ENCODE measurements around the gene RCCD1.
"Not testable (repeated sequence)": the region's sequence is repeated elsewhere in the genome, so short reads cannot be mapped to it uniquely, and the experiment has no call there.

Gene RCCD1

GRCh38 chr15:90915216-90915807, 39.4 kb upstream of the RCCD1 start:
- no peak overlapping the region for H3K4me3 ChIP-seq (ENCODE audit: low read depth, low read length)
- TF ChIP-seq CTCF (IDR thresholded peaks at IDR 0.05; ENCODE audit: low read depth, low read length), result no peak

- no peak overlapping the region for H3K4me3 ChIP-seq (ENCODE audit: low read depth, low read length)
Observed at GRCh38 chr15:90915808-90916440, 38.8 kb upstream of the RCCD1 start.

DNA sequence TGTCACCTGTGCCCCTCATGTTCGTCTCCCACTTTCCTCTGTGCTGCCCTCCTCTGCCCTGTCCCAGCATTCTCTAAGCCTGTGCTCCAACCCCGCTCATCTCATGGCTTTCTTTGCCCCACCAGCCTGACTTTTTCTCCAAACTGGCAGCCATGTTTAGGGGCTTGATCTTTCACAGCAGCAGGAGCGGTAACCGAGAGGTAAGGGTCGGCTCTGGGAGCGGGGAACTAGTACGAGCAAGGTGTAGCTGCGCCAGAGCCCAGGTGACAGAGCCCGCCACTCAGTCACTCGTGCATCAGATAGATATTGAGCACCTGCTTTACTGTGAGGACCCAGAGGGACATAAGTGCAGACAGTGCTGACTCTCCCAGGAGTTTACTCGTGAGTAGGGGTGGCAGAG, 38.2 kb upstream of the RCCD1 start:
- no peak for TF ChIP-seq CTCF (IDR thresholded peaks at IDR 0.05; ENCODE audit: low read depth, low read length)
- no peak overlapping the region for H3K4me3 ChIP-seq (ENCODE audit: low read depth, low read length)

More at GRCh38 chr15:90915808-90916440, 38.8 kb upstream of the RCCD1 start:
- TF ChIP-seq CTCF (IDR thresholded peaks at IDR 0.05; ENCODE audit: low read depth, low read length), result no peak

DNA sequence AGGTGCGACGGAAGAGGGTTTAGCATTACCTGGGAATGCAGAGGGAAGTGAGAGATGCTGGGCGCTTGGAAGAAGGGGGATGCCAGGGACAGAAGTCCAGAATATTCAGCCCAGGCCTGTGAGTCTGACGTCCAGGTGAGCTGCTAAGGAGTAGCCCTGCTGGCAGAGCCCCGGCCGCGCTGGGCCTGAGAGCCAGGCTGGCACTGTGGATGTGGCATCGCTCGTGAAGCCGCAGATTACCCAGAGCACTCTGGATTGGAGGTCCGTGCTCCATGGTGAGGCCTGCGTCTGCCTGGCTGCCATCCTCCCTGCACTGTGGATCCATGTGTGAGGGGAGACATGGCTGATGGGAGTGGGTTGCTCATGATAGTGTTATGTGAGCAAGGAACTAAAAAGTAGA, 37.1 kb upstream of the RCCD1 start:
- TF ChIP-seq CTCF (IDR thresholded peaks at IDR 0.05; ENCODE audit: low read depth, low read length), result no peak
- no peak overlapping the region for H3K4me3 ChIP-seq (ENCODE audit: low read depth, low read length)

- no peak for TF ChIP-seq CTCF (IDR thresholded peaks at IDR 0.05; ENCODE audit: low read depth, low read length)
Observed at GRCh38 chr15:90918034-90918788, 36.5 kb upstream of the RCCD1 start.

DNA sequence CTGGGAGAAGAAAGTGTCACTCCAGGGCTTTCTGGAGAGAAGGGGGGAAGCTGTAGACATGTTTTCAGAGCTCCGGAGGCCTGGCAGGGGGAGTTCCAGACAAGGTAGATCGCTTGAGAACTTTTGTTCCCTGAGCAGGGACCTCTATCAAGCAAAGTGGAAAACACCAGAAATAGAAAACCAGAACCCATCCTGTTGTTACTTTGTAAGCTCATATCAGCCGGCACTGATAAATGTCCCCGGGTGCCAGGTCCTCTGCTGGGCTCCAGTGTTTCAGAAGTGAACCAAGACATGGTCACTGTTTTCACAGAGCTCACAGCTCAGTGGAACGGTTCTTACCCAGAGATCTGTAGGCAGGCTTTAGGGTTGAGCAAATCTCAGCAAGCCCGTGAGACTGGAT, 35.8 kb upstream of the RCCD1 start:
- no peak for TF ChIP-seq CTCF (IDR thresholded peaks at IDR 0.05; ENCODE audit: low read depth, low read length)

More at GRCh38 chr15:90918034-90918788, 36.5 kb upstream of the RCCD1 start:
- H3K4me3 ChIP-seq (ENCODE audit: low read depth, low read length), result no peak overlapping the region

GRCh38 chr15:90921887-90922286, 32.8 kb upstream of the RCCD1 start:
- TF ChIP-seq CTCF (IDR thresholded peaks at IDR 0.05; ENCODE audit: low read depth, low read length), result no peak
- H3K4me3 ChIP-seq (ENCODE audit: low read depth, low read length), result no peak overlapping the region

More for the DNA sequence above, 35.8 kb upstream of the RCCD1 start:
- H3K4me3 ChIP-seq (ENCODE audit: low read depth, low read length), result no peak overlapping the region

DNA sequence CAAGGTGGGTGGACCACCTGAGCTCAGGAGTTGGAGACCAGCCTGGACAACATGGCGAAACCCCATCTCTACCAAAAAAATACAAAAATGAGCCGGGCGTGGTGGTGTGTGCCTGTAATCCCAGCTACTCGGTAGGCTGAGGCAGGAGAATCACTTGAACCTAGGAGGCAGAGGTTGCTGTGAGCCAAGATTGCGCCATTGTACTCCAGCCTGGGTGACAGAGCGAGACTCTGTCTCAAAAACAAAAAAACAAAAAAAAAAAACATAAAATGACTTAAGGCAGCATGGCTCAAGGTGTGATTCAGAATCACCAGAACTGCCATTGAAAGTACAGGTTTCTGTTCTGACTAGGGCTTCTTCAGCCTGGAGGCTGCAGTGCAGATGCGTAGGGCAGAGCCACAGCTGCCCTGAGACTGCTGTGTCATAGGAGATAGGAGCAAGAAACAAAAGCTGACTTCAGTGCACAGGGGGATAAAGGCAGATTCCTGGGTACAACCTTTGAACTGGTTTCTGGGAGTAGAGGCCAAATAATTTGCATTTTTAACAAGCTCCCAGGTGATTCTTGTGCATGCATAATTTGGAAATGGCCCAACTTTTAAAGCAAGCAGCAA, 31.9 kb upstream of the RCCD1 start:
- H3K4me3 ChIP-seq (ENCODE audit: low read depth, low read length), result not testable (repeated sequence)

Measured in WI38 (cell line).